RKO (cell line): ENCODE data around the gene LRRC28.
"Not testable (repeated sequence)": the region's sequence is repeated elsewhere in the genome, so short reads cannot be mapped to it uniquely, and the experiment has no call there.

ENCODE experiments used
- DNase-seq: peaks from one replicate; pipeline ENCODE4 v3.0.0-alpha.2; 2016; ENCODE audit warnings: low spot score

The LRRC28 gene

GRCh38 chr15:99396375-99396774 lies 145.1 kb downstream of the LRRC28 start:
- no peak for DNase-seq

GRCh38 chr15:99399061-99399460 lies 147.8 kb downstream of the LRRC28 start:
- no peak for DNase-seq

GRCh38 chr15:99399618-99400017 lies 148.3 kb downstream of the LRRC28 start:
- no peak for DNase-seq

- DNase-seq, result not testable (repeated sequence)
These were observed 149.9 kb downstream of the LRRC28 start for GRCh38 chr15:99401216-99401615.

GRCh38 chr15:99402014-99402729 lies 150.9 kb downstream of the LRRC28 start:
- DNase-seq, result no peak

GRCh38 chr15:99403597-99403996 lies 152.3 kb downstream of the LRRC28 start:
- no peak for DNase-seq

- no peak for DNase-seq
These were observed 153.2 kb downstream of the LRRC28 start for GRCh38 chr15:99404454-99404853.

- DNase-seq, result no peak
These were observed 154.8 kb downstream of the LRRC28 start for GRCh38 chr15:99406120-99406519.

GRCh38 chr15:99406716-99407487 lies 155.6 kb downstream of the LRRC28 start:
- DNase-seq, result no peak

GRCh38 chr15:99407716-99408115 lies 156.4 kb downstream of the LRRC28 start:
- no peak for DNase-seq

GRCh38 chr15:99408236-99409096 lies 157.2 kb downstream of the LRRC28 start:
- no peak for DNase-seq

- DNase-seq, result peak; percentile 57
These were observed 157.8 kb downstream of the LRRC28 start for GRCh38 chr15:99409097-99409473.

GRCh38 chr15:99409560-99409959 lies 158.3 kb downstream of the LRRC28 start:
- DNase-seq, result no peak

GRCh38 chr15:99410477-99410876 lies 159.2 kb downstream of the LRRC28 start:
- no peak for DNase-seq

GRCh38 chr15:99411234-99411633 lies 160.0 kb downstream of the LRRC28 start:
- no peak for DNase-seq

GRCh38 chr15:99412082-99412481 lies 160.8 kb downstream of the LRRC28 start:
- DNase-seq, result no peak

GRCh38 chr15:99412626-99413025 lies 161.3 kb downstream of the LRRC28 start:
- no peak for DNase-seq

- DNase-seq, result no peak
These were observed 162.9 kb downstream of the LRRC28 start for GRCh38 chr15:99413955-99414754.

- no peak for DNase-seq
These were observed 163.8 kb downstream of the LRRC28 start for GRCh38 chr15:99414755-99415731.
